SJSA1 (cell line): ENCODE measurements around the gene CCDC87. TPM values are rescaled to one million over a fixed set of nuclear protein-coding genes. Genes with fewer than 3 reads are reported as not detected.
A peak's percentile ranks its signal among the peaks of the same experiment; 100 is the strongest.
"Not testable (repeated sequence)": the region's sequence is repeated elsewhere in the genome, so short reads cannot be mapped to it uniquely, and the experiment has no call there.

Experiments used
- DNase-seq, 2 experiments: peaks; one replicate each; pipeline ENCODE4 v3.0.0-alpha.2; 2015 to 2020; ENCODE audit warnings: low spot score in 2 of 2, low read depth in 1 of 2
- H3K27ac ChIP-seq: fragments of 250-450 bp; sonication (Bioruptor Pico); 2 replicates; pipeline ENCODE4 v1.5.1; 2020; ENCODE audit warnings: mild to moderate bottlenecking, moderate library complexity
- H3K27me3 ChIP-seq: fragments of 250-450 bp; sonication (Bioruptor Pico); replicated peaks from 2 replicates; pipeline ENCODE4 v1.5.1; 2020; ENCODE audit warnings: mild to moderate bottlenecking, moderate library complexity
- H3K36me3 ChIP-seq: fragments of 250-450 bp; sonication (Bioruptor Pico); 2 replicates; pipeline ENCODE4 v1.5.1; 2020; ENCODE audit warnings: mild to moderate bottlenecking
- H3K4me1 ChIP-seq: fragments of 250-450 bp; sonication (Bioruptor Pico); replicated peaks from 2 replicates; pipeline ENCODE4 v1.6.1; 2021; ENCODE audit warnings: mild to moderate bottlenecking
- H3K4me3 ChIP-seq: fragments of 250-450 bp; sonication (Bioruptor Pico); 2 replicates; pipeline ENCODE4 v1.5.1; 2020; ENCODE audit warnings: mild to moderate bottlenecking
- H3K9me3 ChIP-seq: fragments of 250-450 bp; sonication (Bioruptor Pico); replicated peaks from 2 replicates; pipeline ENCODE4 v1.5.1; 2020; ENCODE audit warnings: mild to moderate bottlenecking
- total RNA-seq: library from RNA; depleted of rRNA; stranded (reverse); fragments of >200 nt; shearing (Covaris generic); gene quantifications from 2 replicates; pipeline ENCODE4 v1.2.3, GENCODE V29; 2014; rRNA removed

Gene CCDC87
- total RNA-seq = 0.34 TPM in 1 of 2 replicates, not detected in the other

DNA sequence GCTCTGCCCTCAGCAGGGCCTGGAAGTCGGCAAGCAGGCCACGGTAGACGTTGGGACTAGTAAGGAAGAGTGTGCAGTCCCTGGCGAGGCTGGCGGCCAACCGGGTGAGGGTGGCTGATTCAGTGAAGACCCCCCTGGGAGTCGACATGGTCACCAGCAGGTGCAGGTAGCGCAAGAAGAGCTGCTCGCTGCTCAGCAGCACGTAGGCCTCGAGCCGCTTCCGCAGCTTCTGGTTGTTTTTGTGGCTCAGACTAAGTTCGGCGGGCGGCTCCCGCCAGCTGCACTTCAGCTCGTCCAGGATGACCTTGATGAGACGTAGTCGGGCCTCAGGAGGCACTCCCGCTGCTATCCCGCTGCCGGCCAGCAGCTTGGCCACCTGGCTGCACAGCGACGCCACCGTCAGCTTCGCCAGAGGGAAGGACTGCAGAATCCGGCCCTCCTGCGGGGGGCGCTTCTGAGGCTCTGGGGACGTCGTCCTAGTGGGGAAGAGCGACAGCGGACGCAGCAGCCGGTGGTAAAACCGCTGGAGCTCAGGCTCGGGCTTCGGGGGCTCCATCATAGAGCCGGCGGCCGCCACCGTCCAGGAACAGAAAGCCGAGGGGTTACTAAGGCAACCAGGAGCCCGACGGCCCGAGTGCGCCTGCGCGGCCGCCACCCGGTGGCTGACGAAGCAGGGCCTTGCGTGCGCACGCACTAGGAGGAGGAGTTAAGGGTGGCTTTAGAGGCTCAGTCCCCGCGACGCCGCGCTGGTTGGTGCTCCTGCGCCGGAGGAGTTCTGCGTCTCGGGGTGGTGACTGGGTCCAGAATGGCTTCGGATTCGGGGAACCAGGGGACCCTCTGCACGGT is at the start of gene CCDC87, which contains the start of gene CCS:
CCDC87 (minus strand) TSS at position 607 of the 846 bp plus-strand sequence; CDS start at position 559, 48 bp downstream.
CCS (plus strand) TSS at position 729 of the 846 bp plus-strand sequence; CDS start at position 806, 77 bp downstream.
- peak within 1 kb of the TSS; percentile 55 for H3K4me3 ChIP-seq
- H3K27ac ChIP-seq = peak within 1 kb of the TSS; percentile 7
- peak; percentile 99 to 100 for DNase-seq
- no peaks in the 10 kb centered on the region for H3K9me3 ChIP-seq
- H3K4me1 ChIP-seq = peaks cover 14% of the 10 kb centered on the region
- H3K36me3 ChIP-seq = peaks cover 5% of the 10 kb centered on the region; the same call in 1 of the 2 replicates
- no peaks in the 10 kb centered on the region for H3K27me3 ChIP-seq

GRCh38 chr11:66641834-66642233 is 49.0 kb upstream of the CCDC87 start:
- no peak overlapping the region for H3K4me3 ChIP-seq
- no peak for DNase-seq
- H3K36me3 ChIP-seq = peaks cover 96% of the 10 kb centered on the region
- no peaks in the 10 kb centered on the region for H3K27me3 ChIP-seq
- H3K27ac ChIP-seq = no peak overlapping the region
- no peaks in the 10 kb centered on the region for H3K9me3 ChIP-seq
- H3K4me1 ChIP-seq = peaks cover 39% of the 10 kb centered on the region

GRCh38 chr11:66639814-66640340 is 47.0 kb upstream of the CCDC87 start:
- not testable (repeated sequence) for H3K27ac ChIP-seq, DNase-seq, H3K27me3 ChIP-seq, H3K9me3 ChIP-seq
- Histone ChIP-seq H3K36me3 (peaks cover 94% of the 10 kb centered on the region), H3K4me1 (peaks cover 39% of the 10 kb centered on the region), H3K4me3 (peak overlapping the region; percentile 58)

DNA sequence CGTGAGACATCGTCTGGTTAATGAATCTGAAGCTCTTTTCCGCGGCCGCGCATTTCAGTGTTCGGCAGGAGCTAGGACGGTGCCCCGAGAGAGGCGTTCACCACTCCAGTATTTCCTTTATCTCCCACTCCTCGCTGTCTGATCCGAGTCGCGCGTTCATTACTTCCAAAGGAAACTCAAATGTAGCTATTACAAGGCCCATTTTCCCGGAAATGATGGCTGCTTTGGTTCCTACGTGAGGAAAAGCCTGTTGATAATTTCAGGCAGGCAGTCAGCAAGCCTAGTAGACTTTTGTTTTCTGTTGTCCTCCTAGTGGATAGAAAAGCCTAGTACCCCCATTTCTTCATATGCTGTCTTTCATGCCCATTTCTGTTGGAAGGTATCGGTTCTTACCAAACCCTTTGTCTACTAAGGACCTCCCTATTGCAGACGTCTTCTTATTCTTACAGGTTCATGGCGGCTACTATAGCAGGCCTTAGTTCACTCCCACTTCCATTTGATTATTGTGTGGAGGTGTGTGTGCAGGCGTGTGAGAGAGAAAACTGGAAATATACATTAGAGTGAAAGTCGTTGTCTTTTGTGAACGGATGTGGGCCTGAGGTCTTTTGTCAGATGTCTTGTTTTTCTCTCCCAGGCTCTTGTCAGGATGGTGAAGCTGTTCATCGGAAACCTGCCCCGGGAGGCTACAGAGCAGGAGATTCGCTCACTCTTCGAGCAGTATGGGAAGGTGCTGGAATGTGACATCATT is 46.4 kb upstream of the CCDC87 start:
- DNase-seq = no peak
- H3K4me3 ChIP-seq = peak overlapping the region; percentile 58
- H3K27me3 ChIP-seq = no peaks in the 10 kb centered on the region
- no peaks in the 10 kb centered on the region for H3K9me3 ChIP-seq
- peaks cover 94% of the 10 kb centered on the region for H3K36me3 ChIP-seq
- peaks cover 39% of the 10 kb centered on the region for H3K4me1 ChIP-seq
- peak overlapping the region; percentile 56 for H3K27ac ChIP-seq

GRCh38 chr11:66638177-66639065 is 45.6 kb upstream of the CCDC87 start, which contains the start of gene RBM4:
RBM4 (plus strand) TSS chr11:66638703; CDS start chr11:66639712, 1,009 bp downstream.
- peaks cover 39% of the 10 kb centered on the region for H3K4me1 ChIP-seq
- peak; percentile 100 for DNase-seq

DNA sequence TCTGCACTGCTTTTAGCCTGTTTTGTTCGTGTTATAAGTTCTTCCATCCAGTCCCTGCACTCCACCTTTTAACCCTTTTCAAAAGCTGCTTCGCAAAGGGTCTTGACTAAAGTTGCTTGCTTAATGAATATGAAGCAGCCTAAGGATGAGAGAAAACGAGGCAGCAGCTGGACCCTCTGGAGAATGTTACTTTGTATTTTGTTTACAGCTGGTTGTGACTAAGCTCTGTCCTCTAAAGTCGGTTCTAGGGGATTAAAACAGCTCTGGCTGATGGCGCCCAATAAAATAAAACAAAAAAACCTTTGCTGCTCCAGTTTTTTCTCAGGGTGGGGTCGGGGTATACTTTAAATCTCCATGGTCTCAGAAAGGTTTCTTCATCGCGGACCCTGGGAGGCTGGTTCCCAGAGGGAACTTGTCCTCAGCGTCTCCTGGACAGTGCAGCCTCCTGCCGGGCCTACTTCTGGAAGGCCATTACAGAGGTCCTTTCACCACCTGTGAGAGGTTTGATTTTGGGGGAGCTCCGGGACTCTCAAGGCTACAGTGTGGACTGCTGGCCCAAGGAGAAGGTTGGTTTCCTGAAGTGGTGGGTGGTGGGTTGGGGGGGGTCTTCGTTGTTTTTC is 44.8 kb upstream of the CCDC87 start:
- H3K9me3 ChIP-seq = no peaks in the 10 kb centered on the region
- no peak for DNase-seq
- no peaks in the 10 kb centered on the region for H3K27me3 ChIP-seq
- no peak overlapping the region for H3K27ac ChIP-seq
- H3K36me3 ChIP-seq = peaks cover 94% of the 10 kb centered on the region
- peaks cover 39% of the 10 kb centered on the region for H3K4me1 ChIP-seq
- H3K4me3 ChIP-seq = peak overlapping the region; percentile 58

More at GRCh38 chr11:66638177-66639065, 45.6 kb upstream of the CCDC87 start, which contains the start of gene RBM4:
- Histone ChIP-seq H3K9me3 (no peaks in the 10 kb centered on the region), H3K4me3 (peak within 1 kb of the TSS; percentile 58), H3K27ac (peak within 1 kb of the TSS; percentile 56), H3K36me3 (peaks cover 94% of the 10 kb centered on the region), H3K27me3 (no peaks in the 10 kb centered on the region)

GRCh38 chr11:66636411-66636810 is 43.5 kb upstream of the CCDC87 start:
- H3K27me3 ChIP-seq = no peaks in the 10 kb centered on the region
- H3K4me3 ChIP-seq = no peak overlapping the region
- peaks cover 94% of the 10 kb centered on the region for H3K36me3 ChIP-seq
- H3K4me1 ChIP-seq = peaks cover 33% of the 10 kb centered on the region
- H3K27ac ChIP-seq = no peak overlapping the region
- no peaks in the 10 kb centered on the region for H3K9me3 ChIP-seq
- no peak for DNase-seq

DNA sequence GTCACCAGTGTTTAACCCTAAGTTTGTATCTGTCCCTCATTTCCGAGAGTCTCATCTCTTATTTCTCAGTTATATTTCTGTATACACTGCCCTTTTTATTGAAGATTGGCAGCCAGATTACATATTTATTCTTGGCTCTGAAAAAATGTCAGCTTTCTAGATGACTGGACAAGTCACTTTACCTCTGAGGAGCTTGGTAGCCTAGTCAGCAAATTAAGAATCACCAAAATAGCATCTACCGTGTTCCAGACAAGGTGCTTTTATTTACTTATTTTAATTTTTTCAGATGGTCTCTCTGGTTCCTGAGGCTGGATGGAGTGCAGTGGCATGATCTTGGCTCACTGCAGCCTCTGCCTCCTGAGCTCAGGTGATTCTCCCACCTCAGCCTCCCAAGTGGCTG is 40.1 kb upstream of the CCDC87 start:
- no peak overlapping the region for H3K4me3 ChIP-seq
- no peaks in the 10 kb centered on the region for H3K9me3 ChIP-seq
- no peak for DNase-seq
- H3K4me1 ChIP-seq = peaks cover 8% of the 10 kb centered on the region
- H3K36me3 ChIP-seq = peaks cover 97% of the 10 kb centered on the region
- H3K27ac ChIP-seq = no peak overlapping the region
- no peaks in the 10 kb centered on the region for H3K27me3 ChIP-seq

DNA sequence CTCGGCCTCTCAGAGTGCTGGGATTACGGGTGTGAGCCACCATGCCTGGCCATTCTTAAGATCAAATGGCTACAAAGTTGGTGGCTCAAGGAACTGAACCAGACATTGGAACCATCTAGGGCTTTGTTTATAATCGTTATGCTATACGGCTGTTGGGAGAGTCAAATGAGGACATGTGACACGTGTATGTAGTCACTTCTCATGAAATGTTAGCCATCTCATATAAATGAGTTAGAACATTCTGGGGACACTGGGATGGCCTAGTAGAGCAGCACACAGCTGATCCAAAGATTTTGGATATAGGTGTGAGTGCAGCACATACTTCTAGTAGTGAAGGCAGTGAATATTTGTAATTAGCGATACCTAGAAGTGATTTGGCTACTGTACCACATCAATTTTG is 39.0 kb upstream of the CCDC87 start:
- no peak for DNase-seq
- no peaks in the 10 kb centered on the region for H3K4me1 ChIP-seq
- no peaks in the 10 kb centered on the region for H3K27me3 ChIP-seq
- H3K9me3 ChIP-seq = no peaks in the 10 kb centered on the region
- no peak overlapping the region for H3K27ac ChIP-seq
- no peak overlapping the region for H3K4me3 ChIP-seq
- H3K36me3 ChIP-seq = peaks cover 98% of the 10 kb centered on the region

DNA sequence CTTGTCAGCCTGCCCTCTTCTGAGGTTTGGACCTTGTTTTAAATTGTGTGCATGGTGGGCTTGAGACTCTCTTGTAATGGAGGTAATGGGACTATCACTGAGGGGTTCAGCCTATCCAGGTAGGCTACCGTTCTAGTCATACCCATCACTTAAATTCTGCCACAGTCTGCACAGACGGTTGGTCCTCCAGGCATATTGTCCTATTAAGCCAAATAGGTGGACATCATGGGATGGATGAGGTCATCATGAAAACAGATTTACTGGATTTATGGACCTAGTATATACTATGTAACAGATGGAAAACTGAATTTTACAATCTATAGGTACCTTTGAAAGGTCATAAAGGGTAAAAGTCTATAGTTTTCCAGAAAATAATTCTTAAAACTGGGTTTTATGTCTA is 36.5 kb upstream of the CCDC87 start:
- DNase-seq = no peak
- Histone ChIP-seq H3K4me1 (no peaks in the 10 kb centered on the region), H3K27me3 (no peaks in the 10 kb centered on the region), H3K36me3 (peaks cover 100% of the 10 kb centered on the region), H3K4me3 (no peak overlapping the region), H3K27ac (no peak overlapping the region), H3K9me3 (no peaks in the 10 kb centered on the region)

GRCh38 chr11:66628061-66628603 is 35.3 kb upstream of the CCDC87 start:
- Histone ChIP-seq H3K9me3 (no peaks in the 10 kb centered on the region), H3K27ac (no peak overlapping the region), H3K27me3 (no peaks in the 10 kb centered on the region), H3K4me1 (0 out of 2 replicates have a peak, but pooled peaks cover 4% of the 10 kb centered on the region), H3K36me3 (peaks cover 100% of the 10 kb centered on the region), H3K4me3 (no peak overlapping the region)
- DNase-seq = no peak

DNA sequence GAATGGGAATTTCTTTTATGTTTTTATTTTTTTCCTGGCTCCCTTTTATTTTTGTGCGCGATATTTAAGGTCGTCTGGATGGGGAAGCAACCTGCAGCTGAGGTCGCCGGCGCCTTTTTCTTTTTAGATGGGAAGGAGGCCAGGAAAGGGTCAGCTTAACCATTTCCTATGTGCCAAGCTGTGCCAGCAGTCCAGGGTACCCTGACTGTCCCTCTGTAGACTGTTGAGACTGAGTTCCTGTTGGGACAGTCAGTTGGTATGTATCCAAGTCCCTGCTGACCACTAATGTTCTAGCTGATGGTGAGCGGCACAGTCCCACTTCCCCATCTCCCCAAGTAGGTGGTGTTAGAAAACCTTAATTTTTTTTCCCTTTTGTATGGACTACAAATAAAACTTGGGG is 34.1 kb upstream of the CCDC87 start:
- DNase-seq = no peak
- Histone ChIP-seq H3K9me3 (no peaks in the 10 kb centered on the region), H3K27ac (no peak overlapping the region), H3K27me3 (no peaks in the 10 kb centered on the region), H3K36me3 (peaks cover 100% of the 10 kb centered on the region), H3K4me3 (no peak overlapping the region), H3K4me1 (0 out of 2 replicates have a peak, but pooled peaks cover 10% of the 10 kb centered on the region)
